ENCODE results near the gene PRSS53.

The PRSS53 gene

DNA sequence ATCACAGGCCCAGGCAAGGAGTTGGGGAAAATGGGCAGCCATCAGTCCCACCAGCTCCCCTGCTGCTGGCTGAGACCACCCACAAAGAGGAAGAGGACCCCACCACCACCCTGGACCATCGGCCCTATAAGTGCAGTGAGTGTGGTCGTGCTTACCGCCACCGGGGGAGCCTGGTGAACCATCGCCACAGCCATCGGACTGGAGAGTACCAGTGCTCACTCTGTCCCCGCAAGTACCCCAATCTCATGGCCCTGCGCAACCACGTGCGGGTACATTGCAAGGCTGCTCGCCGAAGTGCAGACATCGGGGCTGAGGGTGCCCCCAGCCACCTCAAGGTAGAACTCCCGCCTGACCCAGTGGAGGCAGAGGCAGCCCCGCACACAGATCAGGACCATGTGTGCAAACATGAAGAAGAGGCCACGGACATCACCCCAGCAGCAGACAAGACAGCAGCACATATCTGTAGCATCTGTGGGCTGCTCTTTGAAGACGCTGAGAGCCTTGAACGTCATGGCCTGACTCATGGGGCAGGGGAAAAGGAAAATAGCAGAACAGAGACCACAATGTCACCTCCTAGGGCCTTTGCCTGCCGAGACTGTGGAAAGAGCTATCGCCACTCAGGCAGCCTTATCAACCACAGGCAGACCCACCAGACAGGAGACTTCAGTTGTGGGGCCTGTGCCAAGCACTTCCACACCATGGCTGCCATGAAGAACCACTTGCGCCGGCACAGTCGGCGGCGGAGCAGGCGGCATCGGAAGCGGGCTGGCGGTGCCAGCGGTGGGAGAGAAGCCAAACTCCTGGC lies 10.9 kb downstream of the PRSS53 start:
- no peak for DNase-seq (ENCODE audit: low spot score)

DNA sequence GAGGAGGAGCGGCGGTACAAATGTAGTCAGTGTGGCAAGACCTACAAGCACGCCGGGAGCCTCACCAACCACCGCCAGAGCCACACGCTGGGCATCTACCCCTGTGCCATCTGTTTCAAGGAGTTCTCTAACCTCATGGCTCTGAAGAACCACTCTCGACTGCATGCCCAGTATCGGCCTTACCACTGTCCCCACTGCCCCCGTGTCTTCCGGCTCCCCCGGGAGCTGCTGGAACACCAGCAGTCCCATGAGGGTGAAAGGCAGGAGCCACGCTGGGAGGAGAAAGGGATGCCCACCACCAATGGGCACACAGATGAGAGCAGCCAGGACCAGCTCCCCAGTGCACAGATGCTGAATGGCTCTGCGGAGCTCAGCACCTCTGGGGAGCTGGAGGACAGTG lies 11.7 kb downstream of the PRSS53 start:
- DNase-seq (ENCODE audit: low spot score): no peak

DNA sequence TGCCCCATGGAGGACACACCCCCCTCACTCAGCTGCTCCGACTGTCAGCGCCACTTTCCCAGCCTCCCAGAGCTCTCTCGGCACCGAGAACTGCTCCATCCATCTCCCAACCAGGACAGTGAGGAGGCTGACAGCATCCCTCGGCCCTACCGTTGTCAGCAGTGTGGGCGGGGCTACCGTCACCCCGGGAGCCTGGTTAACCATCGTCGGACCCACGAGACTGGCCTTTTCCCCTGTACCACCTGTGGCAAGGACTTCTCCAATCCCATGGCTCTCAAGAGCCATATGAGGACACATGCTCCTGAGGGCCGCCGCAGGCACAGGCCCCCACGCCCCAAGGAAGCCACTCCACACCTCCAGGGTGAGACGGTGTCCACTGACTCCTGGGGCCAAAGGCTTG lies 12.4 kb downstream of the PRSS53 start:
- no peak for DNase-seq (ENCODE audit: low spot score)

DNA sequence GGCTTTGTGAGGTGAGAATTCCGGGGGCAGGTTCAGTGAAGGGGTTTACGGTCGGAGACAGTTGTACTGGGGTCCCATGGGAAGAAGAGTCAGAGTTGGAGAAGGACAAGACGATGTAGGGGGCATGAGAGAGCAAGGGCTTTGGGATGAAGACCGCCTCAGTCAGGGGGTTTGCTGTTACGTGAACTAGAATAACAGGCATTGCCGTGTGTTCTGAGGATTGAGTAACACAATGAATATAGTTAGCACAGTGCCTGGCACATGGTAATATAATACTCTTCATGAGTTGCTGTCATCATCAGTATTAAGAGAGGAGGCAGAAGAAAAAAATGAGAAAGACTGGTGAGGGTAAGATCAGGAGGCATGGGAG lies 13.9 kb downstream of the PRSS53 start:
- no peak for DNase-seq (ENCODE audit: low spot score)

DNA sequence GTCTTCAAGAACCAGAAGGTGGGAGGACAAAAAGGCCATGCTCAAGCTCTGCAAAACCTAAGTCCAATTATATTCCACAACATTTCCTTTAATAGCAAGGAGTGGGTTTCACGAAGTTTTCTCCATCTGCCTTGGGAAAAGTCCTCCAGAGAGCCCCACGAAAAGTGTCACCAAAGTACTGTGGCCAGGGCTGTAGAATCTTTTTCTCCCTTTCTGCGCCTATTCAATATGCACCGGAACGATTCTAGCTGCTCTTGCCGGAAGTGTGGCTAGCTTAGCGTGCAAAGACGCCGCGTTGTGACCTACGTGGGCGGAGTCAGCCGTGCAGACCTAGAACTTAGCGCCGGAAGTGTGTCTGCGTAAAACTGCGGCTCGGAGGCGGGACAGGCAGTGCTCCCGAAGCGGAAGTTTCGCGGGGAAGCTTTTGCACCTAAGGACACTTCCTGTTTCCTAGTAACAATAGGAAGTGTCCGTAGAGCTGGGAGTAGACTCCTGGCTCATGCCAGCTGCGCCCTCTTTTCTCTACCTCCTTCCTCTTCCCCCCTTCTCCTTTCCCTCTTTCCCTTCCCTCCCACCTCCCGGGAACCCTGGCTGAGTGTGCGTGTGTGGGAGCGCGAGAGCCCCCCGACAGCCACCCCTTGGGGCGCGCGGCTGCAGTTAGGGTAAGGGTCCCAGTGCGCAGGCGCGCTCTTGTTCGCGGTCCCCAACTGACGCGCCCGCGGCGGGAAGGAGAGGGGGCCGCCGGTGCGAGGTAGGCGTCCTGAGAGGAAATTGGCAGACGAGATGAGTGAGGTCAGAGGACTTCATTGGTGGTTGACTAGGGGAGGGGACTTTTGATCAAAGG lies 14.6 kb downstream of the PRSS53 start, which contains the start of the genes ZNF646 and ZNF668:
Gene ZNF646, plus strand, starts transcription at position 453 of the 844 bp plus-strand sequence. CDS start 1,903 bp downstream, outside the sequence.
Gene ZNF668, minus strand, starts transcription at position 271 of the 844 bp plus-strand sequence. CDS start 9,781 bp downstream, outside the sequence.
- DNase-seq (ENCODE audit: low spot score): peak; percentile 96

DNA sequence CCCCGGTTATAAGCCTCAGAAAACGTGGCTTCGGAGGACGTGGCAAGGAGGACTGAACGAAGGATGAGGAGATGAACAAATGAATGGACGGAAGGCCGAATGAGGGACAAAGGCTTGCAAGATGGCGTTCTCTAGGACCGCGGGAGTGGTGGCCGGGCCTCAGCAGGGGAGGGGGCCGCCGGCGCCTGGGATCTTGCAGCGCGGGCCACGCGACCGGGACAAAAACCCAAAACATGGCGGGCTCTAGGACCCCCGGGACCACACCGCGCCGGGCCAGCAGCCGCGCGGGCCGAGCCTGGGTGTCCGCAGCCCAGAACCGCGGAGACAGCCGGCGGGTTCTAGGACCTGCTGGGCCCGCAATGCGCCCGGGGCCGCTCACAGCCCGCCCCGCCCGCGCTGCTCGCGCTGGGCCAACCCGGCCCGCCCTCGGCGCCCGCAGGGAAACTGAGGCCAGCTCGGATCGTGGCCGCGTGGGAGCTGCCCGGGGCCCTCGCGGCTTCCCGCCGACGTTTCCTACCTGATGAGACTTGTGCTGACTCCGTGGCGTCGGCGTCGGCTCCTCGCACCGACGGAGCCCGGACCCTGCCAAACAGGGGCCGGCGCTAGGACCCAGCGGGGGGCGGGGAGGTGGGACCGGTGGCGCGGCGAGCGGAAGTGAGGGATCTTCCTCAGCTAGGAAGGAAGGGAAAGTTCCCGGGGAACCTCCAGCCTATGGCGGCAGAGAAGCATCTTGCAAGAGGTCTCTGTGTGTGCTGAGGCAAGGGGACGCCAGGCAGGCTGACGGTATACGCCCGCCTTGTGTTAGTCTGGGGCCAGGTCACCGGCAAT lies 15.4 kb downstream of the PRSS53 start:
- DNase-seq (ENCODE audit: low spot score): peak; percentile 88

DNA sequence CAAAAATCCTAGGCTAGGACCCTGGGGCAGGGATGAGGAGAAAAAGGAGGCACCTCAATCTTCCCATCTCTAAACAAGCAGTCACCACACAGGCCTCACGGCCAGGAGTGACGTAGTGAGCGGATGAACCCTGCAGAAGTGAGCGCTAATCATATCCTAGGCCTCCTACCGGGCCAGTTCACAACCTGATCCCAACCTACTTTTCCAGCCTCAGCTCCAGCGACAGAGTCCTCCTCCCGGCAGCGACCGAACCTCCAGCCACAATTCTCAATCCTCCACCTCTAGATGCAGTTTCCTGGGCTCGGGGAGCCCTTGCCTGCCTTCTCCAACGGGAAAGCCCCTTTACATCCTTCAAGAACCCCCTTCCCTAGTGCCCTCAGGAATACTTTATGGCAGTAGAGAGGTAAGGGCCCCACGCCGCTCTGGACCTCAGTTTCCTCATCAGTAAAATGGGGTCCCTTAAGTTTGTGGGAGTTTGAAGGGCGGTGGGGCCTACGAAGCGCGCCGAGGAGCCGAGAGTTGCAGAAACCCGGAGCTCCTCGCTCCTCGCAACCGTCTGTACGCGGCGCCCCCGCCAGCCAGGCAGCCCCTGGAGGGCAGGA lies 16.1 kb downstream of the PRSS53 start:
- peak; percentile 42 for DNase-seq (ENCODE audit: low spot score)

DNA sequence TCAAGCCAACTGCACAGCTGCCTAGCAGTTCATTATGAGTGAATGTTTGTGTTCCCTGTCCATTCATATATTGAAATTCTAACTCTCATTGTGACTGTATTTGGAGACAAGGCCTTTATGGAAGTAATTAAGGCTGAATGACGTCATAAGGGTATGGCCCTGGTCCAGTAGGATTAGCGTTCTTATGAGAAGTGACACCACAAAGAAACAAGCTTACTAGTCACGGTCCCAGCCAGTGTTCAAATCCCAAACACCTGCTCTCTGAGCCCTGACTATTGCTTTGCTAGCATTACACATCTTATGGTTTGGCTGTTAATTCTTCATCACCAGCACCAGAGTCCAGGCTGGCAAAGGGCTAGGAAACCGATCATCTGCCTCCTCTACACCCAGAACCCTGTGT lies 16.9 kb downstream of the PRSS53 start:
- no peak for DNase-seq (ENCODE audit: low spot score)

DNA sequence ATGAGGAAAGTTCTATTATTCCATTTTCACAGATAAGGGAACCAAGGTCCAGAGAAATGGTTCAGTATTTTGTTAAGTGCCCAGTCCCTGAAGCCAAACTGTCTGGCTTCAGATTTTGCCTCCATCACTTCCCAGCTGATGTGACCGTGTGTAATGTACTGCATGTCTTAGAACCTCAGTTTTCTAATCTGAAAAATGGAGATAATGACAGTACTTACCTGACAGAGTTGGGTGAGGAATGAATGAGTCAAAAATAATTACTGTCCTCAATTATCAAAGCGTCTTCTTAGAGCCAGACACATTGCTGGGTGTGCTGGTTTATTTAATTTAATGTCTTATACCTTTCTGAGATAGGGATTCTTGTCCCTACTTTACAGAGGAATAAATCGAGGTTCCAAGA lies 21.4 kb downstream of the PRSS53 start:
- DNase-seq (ENCODE audit: low spot score): no peak

DNA sequence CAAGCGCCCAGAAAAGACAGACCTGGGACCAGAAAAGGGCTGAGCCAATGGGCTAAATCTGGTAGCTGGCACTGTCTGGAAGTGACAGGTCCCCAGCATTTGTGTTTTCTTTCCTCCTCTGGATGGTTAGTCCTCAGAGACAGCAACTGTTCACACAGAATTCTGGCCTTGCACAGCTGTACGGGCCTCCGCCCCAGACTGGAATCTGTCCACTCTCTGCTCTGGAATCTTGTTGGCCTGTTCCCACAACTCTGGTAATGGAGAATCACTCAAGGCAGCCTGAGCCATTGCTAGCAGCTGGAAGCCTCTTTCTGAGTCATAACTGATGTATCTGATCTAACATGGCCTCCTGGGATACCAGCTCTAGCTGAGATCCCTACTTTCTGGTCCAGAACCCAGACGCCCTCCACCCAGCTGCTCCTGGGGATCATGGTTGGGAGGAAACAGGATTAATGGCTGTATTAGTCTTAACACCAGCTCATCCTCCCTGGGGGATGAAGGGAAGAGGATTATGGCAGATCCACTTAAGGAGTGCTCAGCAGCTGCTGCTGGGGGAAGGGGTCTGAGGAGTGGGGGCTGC lies 23.8 kb downstream of the PRSS53 start:
- DNase-seq (ENCODE audit: low spot score): no peak

DNA sequence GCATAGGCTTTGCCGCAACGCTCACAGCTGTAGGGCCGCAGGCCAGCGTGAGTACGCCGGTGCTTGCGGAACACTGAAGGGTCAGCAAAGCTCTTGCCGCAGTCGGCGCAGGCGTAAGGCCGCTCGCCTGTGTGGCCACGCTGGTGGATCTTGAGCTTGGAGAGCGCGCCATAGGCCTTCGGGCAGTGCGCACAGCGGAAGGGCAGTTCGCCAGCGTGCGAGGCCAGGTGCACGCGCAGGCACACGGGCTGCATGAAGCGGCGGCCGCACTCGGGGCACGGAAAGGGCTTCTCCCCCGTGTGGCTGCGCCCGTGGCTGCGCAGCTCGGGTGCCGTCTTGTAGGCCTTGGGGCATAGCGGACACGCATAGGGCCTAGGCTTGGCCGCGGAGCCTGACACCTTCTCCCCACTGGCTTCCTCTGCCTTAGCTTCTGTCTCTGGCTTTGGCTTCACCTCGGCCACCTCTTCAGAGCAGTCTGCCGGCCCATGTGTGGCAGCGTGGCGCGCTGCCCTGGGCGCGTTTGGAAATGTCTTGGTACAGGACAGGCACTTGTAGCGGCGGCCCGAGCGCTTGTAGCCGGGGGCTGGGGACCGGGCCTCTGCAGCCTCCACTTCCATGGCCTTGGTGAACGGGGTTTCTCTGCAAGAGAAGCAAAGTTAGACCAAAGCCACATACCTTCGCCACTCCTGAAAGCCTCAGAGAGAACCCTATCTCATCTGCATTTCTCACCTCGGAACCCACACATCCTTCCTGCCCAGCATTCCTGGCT lies 24.7 kb downstream of the PRSS53 start:
- DNase-seq (ENCODE audit: low spot score): no peak

DNA sequence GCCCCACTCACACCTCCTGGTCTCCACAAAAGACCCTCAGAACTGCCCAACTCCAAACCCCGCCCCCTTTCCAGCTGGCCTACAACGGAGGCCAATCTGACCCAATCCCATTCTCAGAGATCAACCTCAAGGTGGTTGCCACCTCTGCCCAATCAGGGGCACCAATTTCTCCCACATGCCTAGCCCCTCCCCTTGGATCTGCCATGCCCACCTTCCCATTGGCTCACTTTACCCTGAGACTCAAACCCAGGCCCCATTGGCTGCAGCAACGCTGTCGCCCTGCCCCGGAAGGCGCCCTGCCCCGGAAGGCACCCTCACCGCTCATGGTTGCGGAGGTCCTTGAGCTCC lies 25.3 kb downstream of the PRSS53 start:
- no peak for DNase-seq (ENCODE audit: low spot score)

DNA sequence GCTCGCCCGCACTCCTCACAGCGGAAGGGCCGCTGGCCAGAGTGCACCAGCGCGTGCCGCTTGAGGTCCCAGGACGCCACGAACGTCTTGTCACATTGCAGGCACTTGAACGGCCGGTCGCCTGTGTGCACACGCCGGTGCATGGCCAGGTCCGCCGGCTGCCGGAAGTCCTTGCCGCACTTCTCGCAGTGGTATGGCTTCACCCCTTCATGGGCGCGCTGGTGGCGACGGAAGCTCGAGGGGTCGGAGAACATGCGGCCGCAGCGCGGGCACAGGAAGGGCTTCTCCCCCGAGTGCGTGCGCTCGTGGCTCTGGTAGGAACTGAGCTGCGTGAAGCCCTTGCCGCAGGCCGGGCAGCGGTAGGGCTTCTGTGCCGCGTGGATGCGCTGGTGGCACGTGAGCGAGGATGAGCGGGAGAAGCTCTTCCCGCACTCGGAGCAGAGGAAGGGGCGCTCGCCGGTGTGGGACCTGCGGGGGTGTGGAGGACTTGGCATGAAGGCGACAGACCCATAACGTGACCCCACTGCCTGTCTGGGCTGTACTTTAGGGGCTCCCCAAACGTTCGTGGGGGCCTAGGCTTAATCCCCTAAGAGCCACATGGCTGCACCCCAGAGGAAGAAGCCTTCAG lies 26.8 kb downstream of the PRSS53 start:
- no peak for DNase-seq (ENCODE audit: low spot score)

DNA sequence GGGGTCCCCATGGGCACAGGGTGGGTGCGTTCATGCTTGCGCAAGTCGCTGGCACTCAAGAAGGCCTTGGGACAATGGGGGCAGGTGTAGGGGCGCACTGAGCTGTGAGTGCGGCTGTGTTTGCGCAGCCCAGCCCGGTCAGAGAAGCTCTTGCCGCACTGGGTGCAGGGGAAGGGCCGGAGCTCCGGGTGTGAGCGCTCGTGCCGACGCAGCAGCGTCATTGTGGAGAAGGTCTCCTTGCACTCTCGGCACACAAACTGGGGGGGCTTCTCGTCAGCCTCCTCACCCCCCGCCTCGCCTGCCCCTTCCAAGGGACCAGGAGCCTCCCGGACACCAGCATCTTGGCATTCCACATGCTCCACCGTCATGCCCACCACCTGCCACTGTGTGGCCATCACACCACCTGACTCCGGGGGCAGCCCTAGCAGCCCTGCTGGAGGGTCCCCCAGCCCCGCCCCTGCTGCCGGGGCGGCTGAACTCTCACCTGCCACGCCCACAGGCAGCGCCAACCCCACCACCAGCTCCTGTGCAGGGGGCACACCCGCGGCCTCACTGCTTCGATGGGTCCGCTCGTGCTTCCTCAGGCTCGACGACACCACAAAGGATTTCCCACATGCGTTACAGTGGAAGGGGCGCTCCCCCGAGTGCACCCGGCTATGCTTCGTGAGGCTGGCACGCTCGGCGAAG lies 27.5 kb downstream of the PRSS53 start:
- no peak for DNase-seq (ENCODE audit: low spot score)

DNA sequence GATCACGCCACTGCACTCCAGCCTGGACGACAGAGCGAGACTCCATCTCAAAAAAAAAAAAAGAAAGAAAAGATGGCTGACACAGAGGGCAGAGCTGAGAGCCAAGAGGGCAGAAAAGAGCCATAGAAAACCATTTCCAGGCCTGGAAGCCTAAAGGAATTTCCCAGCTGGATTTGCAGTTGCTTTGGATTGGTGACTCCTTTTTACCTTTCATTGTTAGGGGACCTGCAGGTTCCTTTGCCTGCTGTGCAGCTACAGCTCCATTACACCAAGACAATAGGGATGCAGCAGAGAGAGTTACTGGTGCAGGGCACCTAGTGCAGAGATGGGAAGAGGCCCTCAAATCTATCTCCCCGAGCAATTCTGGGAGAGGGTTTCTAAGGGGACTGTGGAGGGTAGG lies 33.1 kb downstream of the PRSS53 start:
- no peak for DNase-seq (ENCODE audit: low spot score)

DNA sequence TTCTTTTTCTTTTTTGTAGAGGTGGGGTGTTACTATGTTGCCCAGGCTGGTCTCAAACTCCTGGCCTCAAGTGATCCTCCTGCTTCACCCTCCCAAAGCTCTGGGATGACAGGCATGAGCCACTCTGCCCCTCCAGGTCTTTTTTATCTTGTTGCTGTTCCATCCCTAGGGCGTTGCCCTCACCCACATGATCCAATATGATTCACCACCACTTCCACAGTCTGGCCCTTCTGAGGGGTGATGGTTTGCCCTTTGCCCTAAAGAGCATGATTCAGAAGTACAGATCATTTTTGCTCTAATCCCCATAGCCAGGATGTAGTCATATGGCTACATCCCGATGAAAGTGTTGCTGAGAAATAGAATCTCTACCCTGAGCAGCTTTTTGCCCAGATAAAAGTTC lies 36.6 kb downstream of the PRSS53 start:
- no peak for DNase-seq (ENCODE audit: low spot score)

DNA sequence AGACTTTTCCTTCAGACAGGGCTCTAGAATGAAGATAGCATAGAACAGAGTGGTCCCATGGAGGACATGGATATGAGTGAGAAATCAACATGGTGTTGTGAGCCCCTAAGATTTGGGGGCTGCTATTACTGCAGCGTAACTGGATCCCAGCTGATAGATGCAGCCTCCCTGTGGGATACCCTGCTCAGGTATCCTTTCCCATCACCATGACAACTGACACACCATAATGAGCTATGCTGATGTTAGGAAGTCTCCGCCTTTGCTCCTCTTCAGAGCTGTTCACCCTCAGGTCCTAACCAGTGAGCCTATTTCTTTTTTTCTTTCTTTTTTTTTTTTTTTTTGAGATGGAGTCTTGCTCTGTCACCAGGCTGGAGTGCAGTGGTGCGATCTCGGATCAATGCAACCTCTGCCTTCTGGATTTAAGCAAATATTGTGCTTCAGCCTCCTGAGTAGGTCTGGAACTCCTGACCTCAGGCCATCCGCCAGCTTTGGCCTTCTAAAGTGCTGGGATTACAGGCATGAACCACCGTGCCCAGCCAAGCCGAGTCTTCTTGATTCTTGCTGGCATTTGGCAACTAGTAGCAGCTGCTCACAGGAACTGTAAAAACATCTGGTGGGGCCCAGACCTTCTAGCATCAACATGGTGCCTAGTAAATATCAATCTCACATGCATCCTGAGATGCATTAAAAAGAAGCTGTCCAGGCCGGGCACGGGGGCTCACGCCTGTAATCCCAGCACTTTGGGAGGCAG lies 38.3 kb downstream of the PRSS53 start:
- DNase-seq (ENCODE audit: low spot score): no peak

DNA sequence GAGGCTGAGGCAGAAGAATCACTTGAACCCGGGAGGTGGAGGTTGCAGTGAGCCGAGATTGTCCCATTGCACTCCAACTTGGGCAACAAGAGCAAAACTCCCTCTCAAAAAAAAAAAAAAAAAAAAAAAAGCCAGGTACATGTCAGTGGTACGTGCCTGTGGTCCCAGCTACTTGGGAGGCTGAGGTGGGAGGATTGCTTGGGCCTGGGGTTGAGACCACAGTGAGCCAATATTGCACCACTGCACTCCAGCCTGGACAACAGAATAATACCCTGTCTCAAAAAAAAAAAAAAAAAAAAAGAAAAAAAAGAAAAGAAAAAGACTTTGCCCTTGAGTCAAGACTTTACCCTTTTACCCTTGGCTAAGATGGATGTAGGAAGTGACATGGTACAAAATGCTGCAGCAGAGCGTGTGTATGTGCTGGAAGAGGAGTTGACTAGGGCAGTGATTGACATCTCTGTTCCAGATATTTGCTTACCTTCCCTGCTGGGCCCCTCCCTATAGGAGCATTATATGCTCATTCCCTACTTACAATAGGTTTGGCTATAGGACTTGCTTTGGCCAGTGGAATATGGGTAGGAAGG lies 44.8 kb downstream of the PRSS53 start:
- no peak for DNase-seq (ENCODE audit: low spot score)

DNA sequence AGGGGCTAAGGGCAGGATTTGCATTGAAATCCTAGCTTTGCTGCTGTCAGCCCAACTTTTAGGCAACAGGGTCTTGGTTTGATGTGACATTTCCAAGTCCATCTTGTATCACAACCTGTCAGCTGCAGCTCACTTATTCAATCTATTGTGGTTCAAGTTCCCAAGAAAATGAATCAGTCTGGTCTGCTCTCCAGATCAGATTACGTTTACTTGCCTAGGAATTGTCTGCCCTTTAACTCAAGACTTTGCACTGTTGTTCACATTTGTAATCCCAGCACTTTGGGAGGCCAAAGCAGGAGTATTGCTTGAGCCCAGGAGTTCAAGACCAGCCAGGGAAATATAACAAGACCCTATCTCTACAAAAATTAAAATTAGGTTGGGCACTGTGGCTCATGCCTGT lies 45.4 kb downstream of the PRSS53 start:
- DNase-seq (ENCODE audit: low spot score): no peak

Measured in germinal center (tissue), 1 donor.